HepG2 (cell line): ENCODE measurements around the gene CCDC97. TPM values are rescaled to one million over a fixed set of nuclear protein-coding genes. Genes with fewer than 3 reads are reported as not detected.

ENCODE experiments used
- ELF3 ChIP-seq: IDR thresholded peaks from 2 replicates; pipeline ENCODE4 v1.6.1; 2016; ENCODE audit warnings: missing genetic modification reagents, missing compliant biosample characterization
- ERF ChIP-seq: IDR thresholded peaks from 2 replicates; pipeline ENCODE4 v1.6.1; 2018; ENCODE audit warnings: missing biosample characterization, missing genetic modification reagents
- FOXA3 ChIP-seq: IDR thresholded peaks from 2 replicates; pipeline ENCODE4 v1.6.1; 2016; ENCODE audit warnings: missing genetic modification reagents, missing compliant biosample characterization
- GABPB1 ChIP-seq: IDR thresholded peaks from 2 replicates; pipeline ENCODE4 v1.6.1; 2016; ENCODE audit warnings: mild to moderate bottlenecking, missing genetic modification reagents, moderate library complexity, missing compliant biosample characterization
- MYC ChIP-seq: sonication (generic); formaldehyde crosslinking; IDR thresholded peaks from 2 replicates; pipeline ENCODE4 v1.9.0; 2021; ENCODE audit warnings: missing genetic modification reagents, borderline replicate concordance
- RBFOX2 ChIP-seq: fragments of 200-400 bp; formaldehyde crosslinking; IDR thresholded peaks from 2 replicates; pipeline ENCODE4 v1.6.1; 2017; ENCODE audit warnings: low read depth, mild to moderate bottlenecking, low read length
- SALL1 ChIP-seq: sonication (generic); formaldehyde crosslinking; IDR thresholded peaks from 2 replicates; pipeline ENCODE4 v1.8.0; 2022; ENCODE audit warnings: mild to moderate bottlenecking, missing genetic modification reagents
- SKI ChIP-seq: fragments of 450-650 bp; IDR thresholded peaks from one replicate; pipeline ENCODE4 v1.6.1; 2018; ENCODE audit warnings: mild to moderate bottlenecking; ENCODE audit not compliant: partially characterized antibody
- SOX13 ChIP-seq, 3 experiments: fragments of 450-650 bp in 1 of 3; sonication (generic) in 1 of 3; formaldehyde crosslinking in 1 of 3; IDR thresholded peaks in 2 of 3; conservative IDR thresholded peaks in 1 of 3; 2 replicates each; pipeline versions ENCODE4 v1.5.0 to v1.6.1; 2016 to 2020; ENCODE audit warnings: antibody characterized with exemption in 1 of 3, mild to moderate bottlenecking in 1 of 3, missing compliant biosample characterization in 1 of 3, missing genetic modification reagents in 1 of 3, moderate library complexity in 1 of 3
- SRSF1 ChIP-seq: fragments of 200-400 bp; formaldehyde crosslinking; optimal IDR thresholded peaks from 2 replicates; pipeline ENCODE3; 2017; ENCODE audit warnings: mild to moderate bottlenecking, low read depth, low read length, moderate library complexity
- XRCC5 ChIP-seq: fragments of 200-400 bp; formaldehyde crosslinking; optimal IDR thresholded peaks from 2 replicates; pipeline ENCODE3; 2017; ENCODE audit warnings: mild to moderate bottlenecking, low read length
- ZNF234 ChIP-seq: sonication (generic); formaldehyde crosslinking; conservative IDR thresholded peaks from 2 replicates; pipeline ENCODE4 v1.5.1; 2020; ENCODE audit warnings: mild to moderate bottlenecking, missing genetic modification reagents
- ZNF335 ChIP-seq: sonication (generic); formaldehyde crosslinking; IDR thresholded peaks from 2 replicates; pipeline ENCODE4 v1.4.0; 2020; ENCODE audit warnings: missing genetic modification reagents
- ZNF350 ChIP-seq: sonication (generic); formaldehyde crosslinking; IDR thresholded peaks from 2 replicates; pipeline ENCODE4 v1.4.0; 2020; ENCODE audit warnings: mild to moderate bottlenecking, low read depth, missing genetic modification reagents, borderline replicate concordance
- ZNF605 ChIP-seq: sonication (generic); formaldehyde crosslinking; IDR thresholded peaks from 2 replicates; pipeline ENCODE4 v1.8.0; 2022; ENCODE audit warnings: mild to moderate bottlenecking, missing genetic modification reagents
- ZNF746 ChIP-seq: sonication (generic); formaldehyde crosslinking; IDR thresholded peaks from 2 replicates; pipeline ENCODE4 v1.8.0; 2022; ENCODE audit warnings: mild to moderate bottlenecking, missing genetic modification reagents
- ZZZ3 ChIP-seq: sonication (generic); formaldehyde crosslinking; IDR thresholded peaks from 2 replicates; pipeline ENCODE4 v1.4.0; 2020; ENCODE audit warnings: missing genetic modification reagents, mild to moderate bottlenecking, borderline replicate concordance
- polyA plus RNA-seq, 8 experiments: library from polyadenylated mRNA; depleted of rRNA in 3 of 8; stranded (reverse) in 7 of 8; unstranded in 1 of 8; fragments of >200 nt; fragmentation: Illumina TruSeq in 4 of 8; extraction: Trizol in 4 of 8; gene quantifications; 2 replicates each; pipeline versions ENCODE4 v1.2.1 to v1.2.3, GENCODE V29; 2011 to 2016; ENCODE audit warnings: low read depth in 4 of 8, missing spikeins in 1 of 8, mixed read lengths in 1 of 8; ENCODE audit not compliant: insufficient read depth in 1 of 8
- total RNA-seq, 5 experiments: library from RNA; depleted of rRNA; stranded (reverse); fragments of >200 nt; fragmentation: Illumina TruSeq; extraction: Trizol; gene quantifications; 2 replicates each; pipeline ENCODE4 v1.2.3, GENCODE V29; 2016; ENCODE audit warnings: low read depth in 1 of 5
- TF ChIP-seq, protein P1 (sequence below): sonication (generic); formaldehyde crosslinking; IDR thresholded peaks from 2 replicates; pipeline ENCODE4 v1.4.0; 2020; ENCODE audit warnings: mild to moderate bottlenecking, missing genetic modification reagents
- TF ChIP-seq, protein P2 (sequence below): sonication (generic); formaldehyde crosslinking; IDR thresholded peaks from 2 replicates; pipeline ENCODE4 v1.8.0; 2022; ENCODE audit warnings: mild to moderate bottlenecking, missing genetic modification reagents; ENCODE audit not compliant: insufficient replicate concordance
- TF ChIP-seq, protein P3 (sequence below), 2 experiments: sonication (generic) in 1 of 2; formaldehyde crosslinking in 1 of 2; IDR thresholded peaks; 2 replicates each; pipeline versions ENCODE4 v1.4.0 to v1.6.1; 2018 to 2020; ENCODE audit warnings: missing genetic modification reagents in 2 of 2, borderline replicate concordance in 1 of 2, low read depth in 1 of 2, mild to moderate bottlenecking in 1 of 2, missing biosample characterization in 1 of 2
- TF ChIP-seq, protein P4 (sequence below): sonication (generic); formaldehyde crosslinking; IDR thresholded peaks from 2 replicates; pipeline ENCODE4 v1.4.0; 2020; ENCODE audit warnings: missing genetic modification reagents
- TF ChIP-seq, protein P5 (sequence below): IDR thresholded peaks from 2 replicates; pipeline ENCODE4 v1.6.1; 2012; ENCODE audit warnings: inconsistent platforms

Gene CCDC97
- total and polyA plus RNA-seq, 2 of the 13 experiments (the other 11 are each of a cell fraction or from before 2014, with no cell fraction given) = 6.2 to 7.3 TPM

DNA sequence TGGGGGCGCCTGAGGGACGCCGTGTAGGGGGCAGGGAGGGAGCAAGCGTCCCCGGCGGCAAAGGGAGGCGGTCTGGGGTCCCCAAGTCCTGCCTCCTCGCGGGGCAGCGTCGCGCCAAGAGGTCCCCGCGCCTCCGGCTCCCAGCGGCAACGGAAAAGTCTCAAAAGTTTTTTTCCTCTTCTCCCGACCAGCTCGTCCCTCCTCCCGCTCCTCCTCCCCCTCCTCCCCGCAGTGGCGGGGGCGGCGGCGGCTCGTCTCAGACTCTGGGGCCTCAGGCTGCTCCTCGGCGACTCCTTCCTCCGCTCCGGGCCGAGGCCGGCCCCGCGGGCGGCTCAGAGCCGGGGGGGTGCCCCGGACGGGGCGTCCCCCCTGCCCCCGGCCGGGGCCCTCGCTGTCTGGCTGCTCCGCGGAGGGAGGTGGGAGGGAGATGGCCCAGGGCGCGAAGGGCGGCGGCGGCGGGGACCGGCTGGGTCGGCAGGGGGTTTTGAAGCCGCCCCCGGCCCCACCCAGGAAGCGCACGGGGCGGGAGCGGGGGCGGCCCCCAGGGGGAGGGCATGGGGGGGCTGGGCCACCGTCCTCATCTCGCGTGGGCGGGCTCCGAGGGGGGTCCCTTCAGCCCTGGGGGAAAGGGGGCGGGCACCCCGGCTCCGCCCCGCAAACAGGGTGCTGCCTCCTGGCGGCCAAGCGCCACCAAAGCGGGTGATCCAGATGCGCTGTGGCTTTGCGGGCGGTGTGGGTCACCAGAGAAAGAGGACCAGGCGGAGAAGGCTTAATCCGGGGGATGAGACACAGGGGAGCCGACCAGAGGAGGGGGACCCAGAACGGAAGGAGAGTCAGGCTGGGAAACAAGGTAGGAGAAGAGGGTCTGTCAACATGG lies 43.7 kb downstream of the CCDC97 start, which contains the start of gene TGFB1 (continued):
- TF ChIP-seq ZNF746 (peak; percentile 78; the same call in 1 of the 2 replicates), ZNF350 (peak; percentile 62; the same call in 1 of the 2 replicates), ELF3 (CRISPR knock-in tag) (peak; percentile 13; the same call in 1 of the 2 replicates), MYC (CRISPR knock-in tag) (no peak; the same call in 1 of the 2 replicates), SOX13 (IDR thresholded peaks at IDR 0.05) (no peak), SOX13 (CRISPR knock-in tag; conservative IDR thresholded peaks at IDR 0.05 in 1 of 2, IDR thresholded peaks at IDR 0.05 in 1 of 2) (peak in 1 of 2 experiments; percentile 29; a peak in 1 of 4 replicates), FOXA3 (CRISPR knock-in tag) (peak; percentile 42; the same call in 1 of the 2 replicates), ERF (peak; percentile 46; the same call in 1 of the 2 replicates), GABPB1 (CRISPR knock-in tag) (peak; percentile 62; the same call in 1 of the 2 replicates), RBFOX2 (peak; percentile 80), ZNF335 (CRISPR knock-in tag) (0 out of 2 replicates have a peak, but pooled peaks have one; percentile 65), XRCC5 (peak; percentile 77), SRSF1 (peak; percentile 79), SKI (peak; percentile 62), ZNF605 (CRISPR knock-in tag) (no peak), ZNF234 (CRISPR knock-in tag) (no peak), ZZZ3 (no peak), SALL1 (CRISPR knock-in tag) (peak; percentile 28; the same call in 1 of the 2 replicates)
- TF ChIP-seq, protein P1, sequence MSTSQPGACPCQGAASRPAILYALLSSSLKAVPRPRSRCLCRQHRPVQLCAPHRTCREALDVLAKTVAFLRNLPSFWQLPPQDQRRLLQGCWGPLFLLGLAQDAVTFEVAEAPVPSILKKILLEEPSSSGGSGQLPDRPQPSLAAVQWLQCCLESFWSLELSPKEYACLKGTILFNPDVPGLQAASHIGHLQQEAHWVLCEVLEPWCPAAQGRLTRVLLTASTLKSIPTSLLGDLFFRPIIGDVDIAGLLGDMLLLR = no peak
- TF ChIP-seq, protein P2, sequence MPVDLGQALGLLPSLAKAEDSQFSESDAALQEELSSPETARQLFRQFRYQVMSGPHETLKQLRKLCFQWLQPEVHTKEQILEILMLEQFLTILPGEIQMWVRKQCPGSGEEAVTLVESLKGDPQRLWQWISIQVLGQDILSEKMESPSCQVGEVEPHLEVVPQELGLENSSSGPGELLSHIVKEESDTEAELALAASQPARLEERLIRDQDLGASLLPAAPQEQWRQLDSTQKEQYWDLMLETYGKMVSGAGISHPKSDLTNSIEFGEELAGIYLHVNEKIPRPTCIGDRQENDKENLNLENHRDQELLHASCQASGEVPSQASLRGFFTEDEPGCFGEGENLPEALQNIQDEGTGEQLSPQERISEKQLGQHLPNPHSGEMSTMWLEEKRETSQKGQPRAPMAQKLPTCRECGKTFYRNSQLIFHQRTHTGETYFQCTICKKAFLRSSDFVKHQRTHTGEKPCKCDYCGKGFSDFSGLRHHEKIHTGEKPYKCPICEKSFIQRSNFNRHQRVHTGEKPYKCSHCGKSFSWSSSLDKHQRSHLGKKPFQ (CRISPR knock-in tag) = no peak
- TF ChIP-seq, protein P3, sequence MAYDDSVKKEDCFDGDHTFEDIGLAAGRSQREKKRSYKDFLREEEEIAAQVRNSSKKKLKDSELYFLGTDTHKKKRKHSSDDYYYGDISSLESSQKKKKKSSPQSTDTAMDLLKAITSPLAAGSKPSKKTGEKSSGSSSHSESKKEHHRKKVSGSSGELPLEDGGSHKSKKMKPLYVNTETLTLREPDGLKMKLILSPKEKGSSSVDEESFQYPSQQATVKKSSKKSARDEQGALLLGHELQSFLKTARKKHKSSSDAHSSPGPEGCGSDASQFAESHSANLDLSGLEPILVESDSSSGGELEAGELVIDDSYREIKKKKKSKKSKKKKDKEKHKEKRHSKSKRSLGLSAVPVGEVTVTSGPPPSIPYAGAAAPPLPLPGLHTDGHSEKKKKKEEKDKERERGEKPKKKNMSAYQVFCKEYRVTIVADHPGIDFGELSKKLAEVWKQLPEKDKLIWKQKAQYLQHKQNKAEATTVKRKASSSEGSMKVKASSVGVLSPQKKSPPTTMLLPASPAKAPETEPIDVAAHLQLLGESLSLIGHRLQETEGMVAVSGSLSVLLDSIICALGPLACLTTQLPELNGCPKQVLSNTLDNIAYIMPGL (CRISPR knock-in tag; IDR thresholded peaks at IDR 0.05; ENCODE audit: borderline replicate concordance in 1 of 2, low read depth in 1 of 2) = peak in 1 of 2 experiments; percentile 85; a peak in 3 of 4 replicates
- TF ChIP-seq, protein P4, sequence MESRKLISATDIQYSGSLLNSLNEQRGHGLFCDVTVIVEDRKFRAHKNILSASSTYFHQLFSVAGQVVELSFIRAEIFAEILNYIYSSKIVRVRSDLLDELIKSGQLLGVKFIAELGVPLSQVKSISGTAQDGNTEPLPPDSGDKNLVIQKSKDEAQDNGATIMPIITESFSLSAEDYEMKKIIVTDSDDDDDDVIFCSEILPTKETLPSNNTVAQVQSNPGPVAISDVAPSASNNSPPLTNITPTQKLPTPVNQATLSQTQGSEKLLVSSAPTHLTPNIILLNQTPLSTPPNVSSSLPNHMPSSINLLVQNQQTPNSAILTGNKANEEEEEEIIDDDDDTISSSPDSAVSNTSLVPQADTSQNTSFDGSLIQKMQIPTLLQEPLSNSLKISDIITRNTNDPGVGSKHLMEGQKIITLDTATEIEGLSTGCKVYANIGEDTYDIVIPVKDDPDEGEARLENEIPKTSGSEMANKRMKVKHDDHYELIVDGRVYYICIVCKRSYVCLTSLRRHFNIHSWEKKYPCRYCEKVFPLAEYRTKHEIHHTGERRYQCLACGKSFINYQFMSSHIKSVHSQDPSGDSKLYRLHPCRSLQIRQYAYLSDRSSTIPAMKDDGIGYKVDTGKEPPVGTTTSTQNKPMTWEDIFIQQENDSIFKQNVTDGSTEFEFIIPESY (CRISPR knock-in tag) = peak; percentile 86
- TF ChIP-seq, protein P5, sequence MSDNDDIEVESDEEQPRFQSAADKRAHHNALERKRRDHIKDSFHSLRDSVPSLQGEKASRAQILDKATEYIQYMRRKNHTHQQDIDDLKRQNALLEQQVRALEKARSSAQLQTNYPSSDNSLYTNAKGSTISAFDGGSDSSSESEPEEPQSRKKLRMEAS = peak; percentile 72
